ENCODE measurements around the gene APOB. TPM values are rescaled to one million over a fixed set of nuclear protein-coding genes. Genes with fewer than 3 reads are reported as not detected.

APOB gene
- total and polyA plus RNA-seq, 2 of the 13 experiments (the other 11 are each of a cell fraction or from before 2014, with no cell fraction given): 1,569 to 2,515 TPM

DNA sequence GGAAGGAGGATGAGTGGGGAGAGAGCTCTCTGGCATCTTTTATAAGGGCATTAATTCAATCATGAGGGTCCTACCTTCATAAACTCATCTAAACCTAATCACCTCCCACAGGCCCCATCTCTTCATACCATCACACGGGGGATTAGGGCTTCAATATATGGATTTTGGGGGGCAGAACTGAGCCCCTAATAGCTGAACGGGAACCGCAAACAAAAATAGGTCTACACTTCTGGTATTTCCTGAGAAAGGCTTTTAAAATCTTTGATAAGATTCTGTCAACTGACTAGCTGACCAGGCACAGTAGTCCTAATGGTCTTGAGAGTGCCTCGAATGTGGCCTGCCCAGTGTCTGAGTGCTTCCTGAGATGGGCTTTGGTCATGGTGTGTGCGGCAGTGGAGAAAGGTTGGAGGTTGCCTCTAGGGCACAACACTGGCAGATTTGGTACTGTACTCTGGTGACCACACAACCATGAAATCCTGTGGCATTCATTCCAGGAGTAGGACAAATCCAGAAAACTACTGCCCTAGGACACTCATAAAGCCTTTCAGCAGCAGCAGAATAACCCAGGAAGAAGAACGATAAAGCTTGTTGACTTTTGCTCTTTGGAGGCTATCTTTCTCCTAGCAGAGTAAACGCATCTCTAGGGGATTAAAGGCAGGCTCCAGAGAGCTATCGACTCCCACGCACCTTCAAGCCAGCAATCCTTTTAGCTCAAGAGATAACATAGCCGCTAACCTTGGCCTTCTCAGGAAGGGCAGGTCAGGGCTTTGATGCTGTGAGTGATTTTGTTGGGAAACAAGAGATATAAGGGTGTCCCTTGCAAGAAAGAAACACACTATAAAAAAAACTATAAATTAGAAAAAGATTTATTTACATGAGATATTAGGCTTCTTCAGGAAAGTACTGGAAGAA is 12.3 kb upstream of the APOB start (continued):
- no peak; the same call in 1 of the 2 replicates for TF ChIP-seq ZNF460 (CRISPR knock-in tag; IDR thresholded peaks at IDR 0.05; ENCODE audit: borderline replicate concordance)
- TF ChIP-seq SALL2 (CRISPR knock-in tag; IDR thresholded peaks at IDR 0.05): peak; percentile 87
- TF ChIP-seq TEAD3 (CRISPR knock-in tag; optimal IDR thresholded peaks at IDR 0.05; ENCODE audit: borderline replicate concordance): peak; percentile 91
- TF ChIP-seq, protein P1, sequence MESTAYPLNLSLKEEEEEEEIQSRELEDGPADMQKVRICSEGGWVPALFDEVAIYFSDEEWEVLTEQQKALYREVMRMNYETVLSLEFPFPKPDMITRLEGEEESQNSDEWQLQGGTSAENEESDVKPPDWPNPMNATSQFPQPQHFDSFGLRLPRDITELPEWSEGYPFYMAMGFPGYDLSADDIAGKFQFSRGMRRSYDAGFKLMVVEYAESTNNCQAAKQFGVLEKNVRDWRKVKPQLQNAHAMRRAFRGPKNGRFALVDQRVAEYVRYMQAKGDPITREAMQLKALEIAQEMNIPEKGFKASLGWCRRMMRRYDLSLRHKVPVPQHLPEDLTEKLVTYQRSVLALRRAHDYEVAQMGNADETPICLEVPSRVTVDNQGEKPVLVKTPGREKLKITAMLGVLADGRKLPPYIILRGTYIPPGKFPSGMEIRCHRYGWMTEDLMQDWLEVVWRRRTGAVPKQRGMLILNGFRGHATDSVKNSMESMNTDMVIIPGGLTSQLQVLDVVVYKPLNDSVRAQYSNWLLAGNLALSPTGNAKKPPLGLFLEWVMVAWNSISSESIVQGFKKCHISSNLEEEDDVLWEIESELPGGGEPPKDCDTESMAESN (CRISPR knock-in tag; conservative IDR thresholded peaks at IDR 0.05): peak; percentile 72
- TF ChIP-seq POGZ (CRISPR knock-in tag; IDR thresholded peaks at IDR 0.05): peak; percentile 85
- TF ChIP-seq NFATC3 (CRISPR knock-in tag; IDR thresholded peaks at IDR 0.05): peak; percentile 2; the same call in 1 of the 2 replicates
- no peak for TF ChIP-seq ZNF773 (CRISPR knock-in tag; IDR thresholded peaks at IDR 0.05; ENCODE audit: borderline replicate concordance)
- TF ChIP-seq, protein P2, sequence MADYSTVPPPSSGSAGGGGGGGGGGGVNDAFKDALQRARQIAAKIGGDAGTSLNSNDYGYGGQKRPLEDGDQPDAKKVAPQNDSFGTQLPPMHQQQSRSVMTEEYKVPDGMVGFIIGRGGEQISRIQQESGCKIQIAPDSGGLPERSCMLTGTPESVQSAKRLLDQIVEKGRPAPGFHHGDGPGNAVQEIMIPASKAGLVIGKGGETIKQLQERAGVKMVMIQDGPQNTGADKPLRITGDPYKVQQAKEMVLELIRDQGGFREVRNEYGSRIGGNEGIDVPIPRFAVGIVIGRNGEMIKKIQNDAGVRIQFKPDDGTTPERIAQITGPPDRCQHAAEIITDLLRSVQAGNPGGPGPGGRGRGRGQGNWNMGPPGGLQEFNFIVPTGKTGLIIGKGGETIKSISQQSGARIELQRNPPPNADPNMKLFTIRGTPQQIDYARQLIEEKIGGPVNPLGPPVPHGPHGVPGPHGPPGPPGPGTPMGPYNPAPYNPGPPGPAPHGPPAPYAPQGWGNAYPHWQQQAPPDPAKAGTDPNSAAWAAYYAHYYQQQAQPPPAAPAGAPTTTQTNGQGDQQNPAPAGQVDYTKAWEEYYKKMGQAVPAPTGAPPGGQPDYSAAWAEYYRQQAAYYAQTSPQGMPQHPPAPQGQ (CRISPR knock-in tag; IDR thresholded peaks at IDR 0.05; ENCODE audit: borderline replicate concordance): peak; percentile 95
- TF ChIP-seq FOXC1 (CRISPR knock-in tag; IDR thresholded peaks at IDR 0.05; ENCODE audit: borderline replicate concordance): peak; percentile 66; the same call in 1 of the 2 replicates
- TF ChIP-seq SMAD3 (CRISPR knock-in tag; IDR thresholded peaks at IDR 0.05): peak; percentile 99
- TF ChIP-seq, protein P3, sequence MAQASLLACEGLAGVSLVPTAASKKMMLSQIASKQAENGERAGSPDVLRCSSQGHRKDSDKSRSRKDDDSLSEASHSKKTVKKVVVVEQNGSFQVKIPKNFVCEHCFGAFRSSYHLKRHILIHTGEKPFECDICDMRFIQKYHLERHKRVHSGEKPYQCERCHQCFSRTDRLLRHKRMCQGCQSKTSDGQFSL (CRISPR knock-in tag; IDR thresholded peaks at IDR 0.05): no peak
- peak; percentile 59; the same call in 1 of the 2 replicates for TF ChIP-seq ZSCAN21 (CRISPR knock-in tag; IDR thresholded peaks at IDR 0.05; ENCODE audit: borderline replicate concordance)
- no peak for TF ChIP-seq LCORL (IDR thresholded peaks at IDR 0.05)
- peak; percentile 93 for TF ChIP-seq LCORL (CRISPR knock-in tag; IDR thresholded peaks at IDR 0.05)
- TF ChIP-seq ZNF280D (CRISPR knock-in tag; IDR thresholded peaks at IDR 0.05): peak; percentile 14; the same call in 1 of the 2 replicates
- peak; percentile 80; the same call in 1 of the 2 replicates for TF ChIP-seq ZNF580 (CRISPR knock-in tag; IDR thresholded peaks at IDR 0.05; ENCODE audit: borderline replicate concordance, low read depth)
- TF ChIP-seq SOX13 (IDR thresholded peaks at IDR 0.05): peak; percentile 96
- peak in 1 of 2 experiments; percentile 98; a peak in 2 of 4 replicates for TF ChIP-seq SOX13 (CRISPR knock-in tag; conservative IDR thresholded peaks at IDR 0.05 in 1 of 2, IDR thresholded peaks at IDR 0.05 in 1 of 2)
- 0 out of 2 replicates have a peak, but pooled peaks have one; percentile 42 for TF ChIP-seq ZC3H13 (CRISPR knock-in tag; IDR thresholded peaks at IDR 0.05)
- TF ChIP-seq MED8 (CRISPR knock-in tag; IDR thresholded peaks at IDR 0.05; ENCODE audit: insufficient replicate concordance): peak; percentile 99
- peak; percentile 99 for TF ChIP-seq SP140L (CRISPR knock-in tag; IDR thresholded peaks at IDR 0.05; ENCODE audit: borderline replicate concordance)

All from HepG2 (cell line).